ENCODE data around the gene ANKRD13D.
"Not testable (repeated sequence)": the region's sequence is repeated elsewhere in the genome, so short reads cannot be mapped to it uniquely, and the experiment has no call there.

ANKRD13D gene

DNA sequence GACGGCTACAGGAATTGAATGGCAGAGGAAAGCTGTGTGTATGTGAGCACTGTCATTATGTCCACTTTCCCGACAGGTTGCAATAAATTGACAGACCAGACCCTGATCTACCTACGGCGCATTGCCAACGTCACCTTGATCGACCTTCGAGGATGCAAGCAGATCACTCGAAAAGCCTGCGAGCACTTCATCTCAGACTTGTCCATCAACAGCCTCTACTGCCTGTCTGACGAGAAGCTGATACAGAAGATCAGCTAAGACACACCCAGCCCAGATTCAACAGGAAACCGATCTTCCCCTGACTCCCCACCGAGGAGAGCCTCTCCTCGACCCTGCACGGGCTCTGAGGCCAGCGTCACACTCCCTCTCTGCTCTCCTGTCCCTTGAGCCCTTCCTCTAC lies 34.3 kb upstream of the ANKRD13D start:
- no peak overlapping the region for H3K27ac ChIP-seq
- TF ChIP-seq, protein P1, sequence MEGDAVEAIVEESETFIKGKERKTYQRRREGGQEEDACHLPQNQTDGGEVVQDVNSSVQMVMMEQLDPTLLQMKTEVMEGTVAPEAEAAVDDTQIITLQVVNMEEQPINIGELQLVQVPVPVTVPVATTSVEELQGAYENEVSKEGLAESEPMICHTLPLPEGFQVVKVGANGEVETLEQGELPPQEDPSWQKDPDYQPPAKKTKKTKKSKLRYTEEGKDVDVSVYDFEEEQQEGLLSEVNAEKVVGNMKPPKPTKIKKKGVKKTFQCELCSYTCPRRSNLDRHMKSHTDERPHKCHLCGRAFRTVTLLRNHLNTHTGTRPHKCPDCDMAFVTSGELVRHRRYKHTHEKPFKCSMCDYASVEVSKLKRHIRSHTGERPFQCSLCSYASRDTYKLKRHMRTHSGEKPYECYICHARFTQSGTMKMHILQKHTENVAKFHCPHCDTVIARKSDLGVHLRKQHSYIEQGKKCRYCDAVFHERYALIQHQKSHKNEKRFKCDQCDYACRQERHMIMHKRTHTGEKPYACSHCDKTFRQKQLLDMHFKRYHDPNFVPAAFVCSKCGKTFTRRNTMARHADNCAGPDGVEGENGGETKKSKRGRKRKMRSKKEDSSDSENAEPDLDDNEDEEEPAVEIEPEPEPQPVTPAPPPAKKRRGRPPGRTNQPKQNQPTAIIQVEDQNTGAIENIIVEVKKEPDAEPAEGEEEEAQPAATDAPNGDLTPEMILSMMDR (IDR thresholded peaks at IDR 0.05): no peak
- no peak for TF ChIP-seq ZFX (IDR thresholded peaks at IDR 0.05; ENCODE audit: borderline replicate concordance)

GRCh38 chr11:67255353-67255752 lies 33.8 kb upstream of the ANKRD13D start:
- no peak for TF ChIP-seq ZFX (IDR thresholded peaks at IDR 0.05; ENCODE audit: borderline replicate concordance)
- TF ChIP-seq, protein P1 (IDR thresholded peaks at IDR 0.05): no peak
- H3K27ac ChIP-seq: no peak overlapping the region

DNA sequence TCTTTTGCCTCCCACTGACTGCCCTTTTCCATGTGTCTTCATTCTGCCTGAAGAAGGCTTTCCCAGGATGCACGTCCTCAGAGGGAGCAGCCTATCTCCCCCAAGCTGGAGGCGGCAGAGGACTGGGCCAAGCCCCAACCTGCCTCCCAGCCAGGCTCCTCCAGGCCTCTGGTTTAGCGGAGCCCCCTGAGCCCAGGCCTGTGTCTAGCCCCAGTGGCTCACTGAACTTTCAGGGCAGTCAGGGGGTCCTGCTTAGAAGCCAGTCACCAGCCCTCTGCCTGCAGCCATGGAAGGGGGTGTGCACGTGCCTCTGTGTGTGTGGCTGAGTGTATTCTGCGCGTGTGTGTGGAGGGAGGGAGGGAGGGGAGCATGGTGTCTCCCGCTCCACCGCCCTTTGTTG lies 33.2 kb upstream of the ANKRD13D start:
- H3K27ac ChIP-seq: no peak overlapping the region
- no peak for TF ChIP-seq ZFX (IDR thresholded peaks at IDR 0.05; ENCODE audit: borderline replicate concordance)
- TF ChIP-seq, protein P1 (IDR thresholded peaks at IDR 0.05): no peak

GRCh38 chr11:67256477-67257135 lies 32.5 kb upstream of the ANKRD13D start:
- peak overlapping the region; percentile 23; the same call in 1 of the 2 replicates for H3K27ac ChIP-seq
- no peak for TF ChIP-seq ZFX (IDR thresholded peaks at IDR 0.05; ENCODE audit: borderline replicate concordance)
- TF ChIP-seq, protein P1 (IDR thresholded peaks at IDR 0.05): no peak

GRCh38 chr11:67260406-67260805 lies 28.7 kb upstream of the ANKRD13D start:
- no peak overlapping the region for H3K27ac ChIP-seq
- no peak for TF ChIP-seq ZFX (IDR thresholded peaks at IDR 0.05; ENCODE audit: borderline replicate concordance)
- TF ChIP-seq, protein P1 (IDR thresholded peaks at IDR 0.05): no peak

DNA sequence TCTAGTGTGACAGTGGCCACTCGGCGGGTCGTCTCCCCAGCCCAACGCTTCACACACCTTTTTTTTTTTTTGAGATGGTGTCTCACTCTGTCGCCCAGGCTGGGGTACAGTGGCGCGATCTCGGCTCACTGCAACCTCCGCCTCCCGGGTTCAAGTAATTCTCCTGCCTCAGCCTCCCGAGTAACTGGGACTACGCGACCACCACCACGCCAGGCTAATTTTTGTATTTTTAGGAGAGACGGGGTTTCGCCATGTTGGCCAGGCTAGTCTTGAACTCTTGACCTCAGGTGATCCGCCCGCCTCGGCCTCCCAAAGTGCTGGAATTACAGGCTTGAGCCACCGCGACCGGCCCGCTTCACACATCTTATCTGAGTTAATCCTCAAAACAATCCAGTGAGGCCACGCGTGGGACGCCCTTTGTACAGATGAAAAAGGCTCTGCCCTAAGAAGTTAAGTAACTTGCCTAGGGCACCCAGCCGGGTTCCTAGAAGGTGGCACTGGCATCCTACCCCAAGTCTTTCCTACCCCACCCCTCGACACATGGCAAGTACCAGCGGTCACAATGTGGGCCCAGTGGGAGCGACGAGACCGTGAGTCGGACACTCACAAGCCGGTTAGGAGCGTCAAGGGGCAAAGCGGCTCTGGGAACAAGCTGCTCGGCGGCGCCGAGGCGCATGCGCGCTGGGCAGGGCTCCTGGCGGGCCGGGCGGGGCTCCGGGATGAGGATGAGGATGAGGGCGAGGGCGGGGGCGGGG lies 28.0 kb upstream of the ANKRD13D start:
- not testable (repeated sequence) for H3K27ac ChIP-seq

- TF ChIP-seq, protein P1 (IDR thresholded peaks at IDR 0.05): peak; percentile 63
- no peak for TF ChIP-seq ZFX (IDR thresholded peaks at IDR 0.05; ENCODE audit: borderline replicate concordance)
- H3K27ac ChIP-seq: no peak overlapping the region
These were observed 27.5 kb upstream of the ANKRD13D start for GRCh38 chr11:67261640-67261945.
